Adrenal gland (tissue), 5 donors: ENCODE data around the gene PTPRO.

Experiments used
- CTCF ChIP-seq, 6 experiments: fragments of 450-650 bp in 4 of 6; fragments of 200-600 bp in 2 of 6; sonication (generic) in 1 of 6; IDR thresholded peaks; 1 replicate in 5 of 6; 2 replicates in 1 of 6; pipeline versions ENCODE4 v1.5.1 to v1.8.0; 2016 to 2021; ENCODE audit warnings: antibody characterized with exemption in 6 of 6, mild to moderate bottlenecking in 2 of 6, moderate library complexity in 1 of 6
- POLR2A ChIP-seq, 2 donors: fragments of 450-650 bp; IDR thresholded peaks; one replicate each; pipeline ENCODE4 v1.6.1; 2017; ENCODE audit warnings: antibody characterized with exemption in 2 of 2, mild to moderate bottlenecking in 2 of 2, moderate library complexity in 1 of 2
- donor health status: DM: no; HTN: no; CAD: no.

GRCh38 chr12:15469356-15469755 is 147.0 kb downstream of the PTPRO start:
- no peak for TF ChIP-seq CTCF (IDR thresholded peaks at IDR 0.05)
- TF ChIP-seq POLR2A (IDR thresholded peaks at IDR 0.05), result no peak
